Measurements from ENCODE around the gene CPEB3.
A peak's percentile ranks its signal among the peaks of the same experiment; 100 is the strongest.
"Not testable (repeated sequence)": the region's sequence is repeated elsewhere in the genome, so short reads cannot be mapped to it uniquely, and the experiment has no call there.

The CPEB3 gene

DNA sequence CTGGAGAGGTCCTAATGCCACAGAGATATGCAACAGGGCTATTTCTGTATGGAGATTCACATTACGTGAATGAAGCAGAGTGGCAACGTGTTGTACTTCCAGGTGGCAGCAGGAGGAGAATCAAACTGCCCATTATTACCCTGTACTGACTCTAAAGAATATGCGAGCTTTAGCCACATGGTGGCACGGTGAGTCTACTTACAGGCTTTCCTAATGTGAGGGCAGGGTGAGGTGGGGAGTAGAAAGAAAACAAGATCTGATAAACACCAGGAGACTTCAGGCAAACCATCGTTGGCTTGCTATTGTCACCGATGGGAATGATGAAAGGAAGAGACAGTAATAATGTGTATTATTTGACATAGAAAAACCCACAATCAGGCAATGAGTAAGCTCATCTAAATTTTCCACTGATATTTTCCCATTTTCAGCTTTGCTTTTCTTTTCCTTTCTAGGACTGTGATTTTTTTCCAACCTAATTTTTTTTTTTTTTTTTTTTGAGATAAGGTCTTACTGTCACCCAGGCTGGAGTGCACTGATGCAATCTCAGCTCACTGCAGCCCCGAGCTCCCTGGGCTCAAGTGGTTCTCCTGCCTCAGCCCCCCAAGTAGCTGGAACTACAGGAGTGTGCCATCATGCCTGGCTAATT is 203.0 kb downstream of the CPEB3 start:
- DNase-seq = peak; percentile 52

DNA sequence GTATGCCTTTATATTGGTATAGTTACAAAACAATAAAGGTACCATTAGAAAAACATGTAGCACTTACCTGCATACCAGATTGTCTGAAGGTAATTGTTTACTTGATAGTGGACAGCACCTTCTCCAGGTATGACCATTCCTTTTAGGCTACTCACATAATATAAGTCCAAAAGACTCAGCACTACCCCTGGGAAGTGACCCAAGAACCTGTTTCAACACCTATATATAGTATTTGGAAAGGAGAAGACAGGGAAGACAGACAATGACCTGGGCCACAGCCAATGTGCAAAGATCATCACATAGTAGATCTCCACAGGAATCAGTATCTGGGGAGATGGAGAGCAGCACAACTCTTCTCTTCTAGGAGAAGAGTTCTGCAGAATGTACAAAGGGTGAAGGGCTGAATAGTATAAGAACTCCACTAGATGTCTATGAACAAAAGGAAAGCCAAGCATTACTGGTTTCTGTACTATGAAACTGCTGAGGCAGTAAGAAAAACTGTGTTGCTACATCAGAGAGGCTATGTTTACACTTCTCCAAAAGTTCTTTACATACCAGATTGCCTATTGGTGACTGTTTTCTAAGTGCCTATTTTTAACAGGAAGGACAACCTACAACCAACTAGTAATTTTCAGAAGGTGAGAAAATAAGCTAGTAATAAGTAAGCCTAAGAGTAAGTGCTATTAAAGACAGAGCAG is 208.1 kb downstream of the CPEB3 start:
- no peak for DNase-seq

DNA sequence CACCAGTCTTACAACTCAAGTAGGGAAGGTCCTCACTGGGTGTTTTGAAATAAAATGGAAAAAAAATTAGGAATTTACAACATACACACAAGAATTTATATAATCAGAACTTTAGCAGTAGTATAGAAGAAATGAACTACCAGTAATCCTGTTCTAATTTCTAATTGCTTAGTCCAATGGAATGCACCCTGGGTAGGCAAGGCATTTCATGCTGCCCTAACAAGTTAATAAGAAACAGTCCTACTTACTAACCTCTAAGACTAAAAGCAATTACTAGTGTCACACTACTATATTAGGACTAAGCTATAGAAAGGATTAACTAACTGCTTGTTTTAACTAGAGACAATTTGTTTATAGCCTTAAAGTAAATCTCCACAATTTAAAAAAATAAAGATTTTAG is 209.2 kb downstream of the CPEB3 start:
- DNase-seq = no peak

DNA sequence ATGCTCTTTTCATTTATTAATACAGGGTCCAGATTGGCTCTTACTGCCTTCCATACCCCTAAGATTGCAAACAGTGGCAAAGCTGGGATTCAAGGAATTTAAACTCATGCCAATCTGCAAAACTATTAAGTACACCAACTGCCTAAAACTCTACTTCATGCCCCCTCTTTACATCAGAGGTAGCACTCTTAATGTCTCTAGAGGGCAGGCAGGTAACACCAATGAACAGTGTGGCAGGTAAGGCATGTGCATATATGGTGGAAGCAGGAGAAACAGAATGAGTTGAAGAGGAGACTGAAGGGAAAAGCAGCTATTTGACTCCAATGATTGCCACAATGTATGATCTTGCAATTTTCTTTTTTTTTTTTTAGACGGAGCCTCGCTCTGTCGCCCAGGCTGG is 210.6 kb downstream of the CPEB3 start:
- DNase-seq = no peak

DNA sequence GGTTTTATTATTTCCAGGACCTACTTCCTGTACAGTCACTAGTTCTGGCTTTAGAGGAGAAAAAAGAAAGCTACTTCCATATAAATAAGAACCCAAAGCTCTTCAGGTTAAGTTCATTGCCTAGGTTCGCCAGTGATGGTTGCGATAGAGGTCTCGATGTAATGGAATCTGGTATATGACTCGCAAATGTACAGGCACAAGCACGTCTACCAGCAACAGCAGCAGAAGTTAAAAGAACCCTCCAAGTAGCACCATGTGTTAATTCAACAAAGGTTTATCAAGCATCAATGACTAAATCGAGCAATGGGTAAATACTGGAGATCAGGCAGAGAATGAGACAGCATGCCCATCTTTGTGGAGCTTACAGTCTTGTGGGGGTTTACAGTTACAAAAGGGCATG is 211.9 kb downstream of the CPEB3 start:
- no peak for DNase-seq

DNA sequence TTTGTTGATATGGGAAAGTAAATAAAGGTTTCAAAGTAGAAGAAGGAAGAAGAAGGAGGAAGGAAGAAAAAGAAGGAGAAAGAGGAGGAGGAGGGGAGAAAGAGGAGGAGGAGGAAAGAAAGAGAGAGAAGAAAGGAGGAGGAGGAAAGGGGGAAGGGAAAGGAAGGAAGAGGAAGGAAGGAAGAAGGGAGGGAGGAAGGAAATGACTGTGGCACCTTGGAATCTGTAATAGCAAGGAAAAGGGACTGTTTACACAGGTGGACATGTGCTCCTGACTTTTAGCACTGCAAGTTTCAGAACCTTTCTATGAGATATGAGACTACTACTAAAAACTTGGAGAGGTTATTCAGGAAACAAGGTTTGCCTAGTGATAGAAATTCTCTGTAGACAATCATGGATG is 214.2 kb downstream of the CPEB3 start:
- DNase-seq = no peak

DNA sequence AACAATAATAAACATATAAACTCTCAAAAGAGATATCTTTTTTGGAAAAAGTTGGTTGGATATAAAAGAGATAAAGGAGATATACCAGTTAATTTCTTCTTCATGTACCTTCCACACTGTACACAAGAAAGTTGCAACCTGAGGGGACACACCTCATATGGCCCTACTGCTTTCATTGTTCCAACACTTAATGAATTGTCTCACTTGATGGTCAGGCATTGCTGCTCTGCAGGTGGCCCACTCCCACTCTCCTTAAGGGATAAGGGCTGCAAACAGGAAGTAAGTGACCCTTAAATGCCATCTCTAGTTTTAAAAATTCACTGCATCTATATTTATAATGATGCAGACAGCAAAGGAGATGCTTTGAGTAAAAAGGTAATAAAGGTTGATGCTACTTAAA is 215.0 kb downstream of the CPEB3 start:
- no peak for DNase-seq

DNA sequence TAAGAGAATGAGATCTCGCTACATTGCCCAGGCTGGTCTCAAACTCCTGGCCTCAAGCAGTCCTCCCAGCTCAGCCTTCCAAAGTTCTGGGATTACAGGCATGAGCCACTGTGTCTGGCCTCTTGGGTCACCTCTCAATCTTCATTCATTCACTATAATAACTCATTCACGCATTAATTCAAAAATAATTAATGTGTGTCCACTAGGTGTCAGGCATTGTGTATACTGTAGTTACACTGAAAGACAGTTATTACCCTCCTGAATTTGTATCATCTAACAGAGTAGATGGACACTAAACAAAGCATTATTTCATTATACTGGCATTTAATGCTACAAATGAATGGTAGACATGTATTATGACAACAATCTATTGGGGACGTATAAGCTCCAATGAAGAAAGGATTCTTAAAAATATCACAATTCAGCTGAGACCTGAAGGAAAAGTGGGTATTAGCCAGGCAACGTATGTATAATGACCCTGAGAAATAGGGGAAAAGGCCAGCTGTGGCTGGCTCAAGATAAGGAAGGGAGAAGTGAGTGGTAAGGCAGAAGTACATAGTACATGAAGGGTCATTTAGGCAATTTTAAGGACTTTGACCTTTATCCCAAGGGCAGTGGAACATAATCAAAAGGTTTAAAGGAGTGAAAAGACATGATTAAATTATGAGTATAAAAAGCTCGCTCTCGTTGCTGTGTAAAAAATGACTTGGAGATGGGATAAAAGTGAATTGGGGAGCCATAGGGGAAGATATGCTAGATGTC is 216.6 kb downstream of the CPEB3 start:
- no peak for DNase-seq

DNA sequence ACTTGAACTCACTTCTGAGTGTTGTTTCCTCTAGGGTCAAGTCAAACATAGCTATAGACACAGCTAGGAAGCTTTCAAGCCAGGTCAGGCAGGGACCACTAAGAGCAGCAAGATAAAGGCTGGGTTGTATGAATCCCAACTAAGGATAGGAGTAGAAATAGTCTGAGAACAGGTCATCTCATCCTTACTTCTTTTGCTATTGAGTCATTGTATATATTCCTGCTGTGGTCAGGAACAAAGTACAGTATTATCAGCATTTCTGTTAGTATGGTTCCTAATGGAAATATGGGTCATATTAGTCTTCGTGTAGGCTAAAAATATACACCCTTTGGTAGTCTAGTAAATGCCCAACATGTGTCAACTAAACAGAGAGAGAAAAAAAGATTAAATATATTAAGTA is 222.0 kb downstream of the CPEB3 start:
- no peak for DNase-seq

DNA sequence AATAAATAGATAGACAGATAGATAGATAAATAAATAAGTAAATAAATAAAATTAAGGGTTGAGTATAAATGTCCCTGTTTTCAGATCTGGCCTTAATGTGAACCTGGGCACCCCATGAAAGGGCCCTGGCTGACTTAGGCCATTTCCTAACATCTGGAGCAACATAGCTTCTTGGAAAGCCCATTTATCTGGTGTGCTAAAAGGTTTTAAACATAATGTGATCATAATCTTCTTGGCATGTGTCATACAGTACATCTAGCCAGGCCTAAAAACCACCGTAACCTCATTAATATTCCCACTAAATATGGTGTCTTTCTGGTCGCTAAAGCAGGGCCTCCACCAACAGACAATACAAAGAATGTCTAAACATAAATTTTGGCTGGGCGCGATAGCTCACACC is 224.5 kb downstream of the CPEB3 start:
- no peak for DNase-seq

DNA sequence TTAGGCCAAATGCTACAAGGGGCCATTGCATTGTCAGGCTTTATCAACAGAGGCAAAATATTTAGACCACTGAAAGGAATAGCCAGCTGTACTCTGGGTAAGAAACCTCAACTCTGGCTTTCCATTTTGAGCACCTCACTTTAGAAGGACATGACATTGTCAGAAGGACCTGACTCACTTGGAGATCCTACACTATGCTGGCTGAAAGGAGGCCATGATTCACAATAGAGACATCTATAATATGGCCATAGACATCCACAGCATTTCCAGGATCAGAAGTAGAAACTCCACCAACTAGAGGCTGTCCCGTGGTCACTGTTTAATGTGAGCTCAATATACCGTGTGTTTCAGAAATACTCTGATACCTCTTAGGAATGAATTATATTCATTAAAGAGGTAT is 226.4 kb downstream of the CPEB3 start:
- DNase-seq = no peak

DNA sequence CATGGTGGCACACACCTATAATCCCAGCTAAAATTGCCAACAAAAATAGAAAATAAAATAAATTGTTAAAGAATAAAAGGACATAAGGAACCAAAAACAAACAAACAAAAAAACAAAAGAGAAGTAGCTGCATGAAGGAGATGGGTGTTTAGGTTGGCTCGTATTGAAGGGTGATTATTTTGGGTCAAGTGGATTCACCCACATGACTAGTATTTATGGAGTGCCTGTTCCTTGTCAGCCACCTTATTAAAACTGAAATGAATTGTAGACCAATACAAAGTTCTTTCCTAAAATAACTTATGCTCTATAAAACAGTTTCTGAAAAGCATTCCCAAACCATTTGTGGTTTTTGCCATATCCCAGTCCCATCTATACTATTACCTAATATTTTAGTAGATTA is 228.6 kb downstream of the CPEB3 start:
- no peak for DNase-seq

DNA sequence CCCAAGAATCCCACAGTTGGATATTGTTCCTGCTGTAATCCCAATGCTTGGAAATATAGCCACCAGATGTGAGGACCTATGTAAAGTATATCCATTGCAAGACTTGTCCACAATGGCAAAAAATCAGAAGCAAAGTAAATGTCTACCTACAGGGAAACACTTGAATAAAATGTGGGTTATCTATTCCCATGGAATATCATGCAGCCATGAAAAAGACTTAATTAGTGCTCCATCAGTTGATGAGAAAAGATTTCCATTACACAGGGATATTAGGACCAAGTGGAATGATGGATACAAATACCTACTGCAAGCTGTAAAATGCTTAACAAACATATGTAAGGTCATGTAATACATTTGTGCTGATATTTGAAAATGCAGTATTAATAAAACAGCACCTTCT is 236.1 kb downstream of the CPEB3 start:
- no peak for DNase-seq

DNA sequence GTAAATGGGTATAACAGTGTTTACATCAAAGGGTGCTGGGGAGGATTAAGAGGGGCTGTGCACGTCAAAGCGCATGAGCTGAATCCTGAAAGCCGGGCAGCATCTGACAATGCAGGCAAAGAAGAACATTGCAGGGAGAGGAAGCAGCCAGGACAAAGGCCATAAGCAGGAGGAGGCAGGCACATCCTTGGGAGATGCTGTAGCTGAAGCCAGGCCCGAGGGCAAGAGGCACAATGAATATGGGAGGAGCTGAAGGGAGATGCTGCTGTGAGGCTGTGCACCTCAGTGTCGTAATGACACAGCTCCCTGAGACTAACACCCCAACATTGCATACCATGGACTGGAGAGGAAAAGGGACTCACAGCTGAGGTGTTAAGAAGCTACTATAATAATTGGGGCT is 238.1 kb downstream of the CPEB3 start:
- DNase-seq = no peak

DNA sequence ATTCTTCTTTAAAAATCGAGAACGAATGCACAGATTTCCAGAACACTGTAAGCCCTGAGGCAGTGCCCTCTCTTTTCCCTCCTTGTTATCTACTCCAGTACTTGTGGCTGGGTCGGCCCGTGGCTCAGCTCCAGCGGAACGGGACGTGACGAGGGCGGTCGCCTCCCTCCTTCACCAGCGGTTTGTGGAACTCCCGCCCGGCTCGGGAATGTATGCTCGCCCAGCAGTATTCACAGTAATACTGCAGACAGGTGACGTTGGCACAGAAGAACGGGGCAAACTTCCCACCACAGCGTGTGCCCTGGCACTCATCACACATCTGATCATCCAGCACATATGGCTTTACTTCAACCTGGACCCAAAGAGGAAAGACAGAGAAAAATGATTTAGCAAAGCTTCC is 238.8 kb downstream of the CPEB3 start:
- DNase-seq = no peak

DNA sequence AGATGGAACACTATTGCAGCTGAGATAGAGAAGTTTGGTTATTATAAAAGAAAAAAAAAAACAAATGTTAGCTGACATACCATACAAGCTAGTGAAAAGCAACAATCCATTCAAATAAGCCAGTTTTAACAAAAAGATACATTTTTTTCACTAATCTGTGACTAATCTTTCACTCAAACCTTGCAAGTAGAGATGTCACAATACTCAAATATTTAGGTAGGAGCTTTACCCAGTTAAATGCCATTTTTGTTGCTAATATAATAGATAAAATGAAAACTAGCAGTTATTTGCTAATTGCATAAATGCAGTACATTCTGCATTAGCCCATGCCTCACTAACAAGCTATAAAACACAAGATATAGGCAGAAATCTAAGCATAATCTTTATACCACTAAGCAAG is 243.7 kb downstream of the CPEB3 start:
- no peak for DNase-seq

DNA sequence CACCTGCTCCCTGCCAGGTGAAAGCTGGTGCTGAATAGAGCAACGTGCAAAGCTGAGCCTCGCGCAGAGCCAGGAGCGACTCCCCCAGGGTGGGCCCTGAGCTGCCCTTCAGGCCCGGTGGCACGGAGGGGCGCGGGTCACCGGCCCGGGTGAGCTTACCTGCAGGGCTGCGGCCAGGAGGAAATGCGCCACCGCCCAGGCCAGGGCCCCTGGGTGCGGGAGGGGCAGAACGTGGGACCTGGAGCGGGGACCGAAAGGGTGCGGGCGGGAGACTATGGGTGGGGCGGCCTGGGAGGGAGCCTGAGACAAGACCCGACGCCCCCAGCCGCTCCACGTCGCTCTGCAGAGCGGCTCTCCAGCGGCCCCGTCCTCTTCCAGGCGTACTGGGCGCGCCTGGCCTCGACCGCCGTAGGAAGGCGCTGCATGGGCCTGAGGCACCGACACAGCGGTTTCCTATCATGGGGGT is 245.2 kb downstream of the CPEB3 start:
- DNase-seq = no peak

DNA sequence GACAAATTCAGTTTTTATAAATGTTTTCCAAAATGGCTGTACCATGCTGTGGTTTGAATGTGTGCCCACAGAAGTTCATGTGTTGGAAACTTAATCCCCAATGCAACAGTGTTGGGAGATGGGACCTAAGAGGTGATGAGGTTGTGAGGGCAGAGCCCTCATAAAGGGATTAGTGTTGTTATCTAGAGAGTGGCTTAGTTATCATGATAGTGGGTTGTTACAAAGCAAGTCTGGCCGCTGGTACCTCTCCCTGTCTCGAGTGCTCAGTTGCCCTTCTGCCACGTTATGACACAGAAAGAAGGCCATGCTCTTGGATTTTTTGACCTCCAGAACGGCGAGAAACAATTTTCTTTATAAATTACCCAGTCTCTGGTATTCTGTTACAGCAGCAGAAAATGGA is 248.3 kb downstream of the CPEB3 start:
- no peak for DNase-seq

DNA sequence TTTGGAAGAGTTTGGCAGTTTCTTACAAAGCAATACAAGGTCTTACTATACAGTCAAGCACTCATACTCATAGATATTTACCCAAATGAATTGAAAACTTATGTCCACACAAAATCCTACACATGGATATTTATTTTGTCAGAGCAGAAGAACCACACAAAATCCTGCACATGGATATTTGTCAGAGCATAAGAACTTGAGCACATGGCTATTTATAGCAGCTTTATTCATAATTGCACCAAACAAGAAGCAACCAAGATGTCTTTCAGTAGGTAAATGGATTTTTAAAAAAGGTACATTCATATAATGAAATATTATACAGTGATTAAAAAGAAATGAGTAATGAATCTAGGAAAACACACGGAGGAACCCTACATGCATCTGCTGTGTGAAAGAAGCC is 251.9 kb downstream of the CPEB3 start:
- DNase-seq = no peak

DNA sequence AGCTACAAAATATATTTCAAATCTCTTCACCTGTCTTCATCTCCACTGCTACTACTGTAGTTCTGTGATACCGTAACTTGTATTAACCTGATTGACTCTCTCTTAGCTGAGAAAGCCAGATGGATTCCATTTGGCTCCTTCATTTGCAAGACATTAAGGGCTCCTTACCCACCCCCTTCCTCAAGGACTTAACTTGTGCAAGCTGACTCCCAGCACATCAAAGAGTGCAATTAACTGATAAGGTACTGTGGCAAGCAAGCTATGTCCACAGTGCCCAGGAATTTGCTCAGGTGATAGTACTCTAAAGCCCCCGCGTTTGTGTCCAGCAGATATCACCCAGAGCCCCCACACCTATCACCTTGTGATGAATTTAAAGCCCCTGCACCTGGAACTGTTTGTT is 257.8 kb downstream of the CPEB3 start:
- not testable (repeated sequence) for DNase-seq

DNA sequence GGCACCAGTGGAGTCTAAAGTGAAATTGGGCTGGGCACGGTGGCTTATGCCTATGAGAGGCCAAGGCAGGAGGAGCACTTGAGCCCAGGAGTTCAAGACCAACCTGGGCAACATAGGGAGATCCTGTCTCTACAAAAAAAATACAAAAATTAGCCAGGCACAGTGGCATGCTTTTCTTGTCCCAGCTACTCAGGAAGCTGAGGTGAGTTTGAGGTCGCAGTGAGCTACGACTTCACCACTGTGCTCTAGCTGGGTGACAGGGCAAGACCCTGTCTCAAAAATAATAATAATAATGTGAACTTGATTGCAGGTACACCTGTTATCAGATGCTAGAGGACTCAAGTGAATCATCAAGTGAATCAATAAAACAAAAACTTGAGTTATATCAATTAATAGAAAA is 259.3 kb downstream of the CPEB3 start:
- no peak for DNase-seq

DNA sequence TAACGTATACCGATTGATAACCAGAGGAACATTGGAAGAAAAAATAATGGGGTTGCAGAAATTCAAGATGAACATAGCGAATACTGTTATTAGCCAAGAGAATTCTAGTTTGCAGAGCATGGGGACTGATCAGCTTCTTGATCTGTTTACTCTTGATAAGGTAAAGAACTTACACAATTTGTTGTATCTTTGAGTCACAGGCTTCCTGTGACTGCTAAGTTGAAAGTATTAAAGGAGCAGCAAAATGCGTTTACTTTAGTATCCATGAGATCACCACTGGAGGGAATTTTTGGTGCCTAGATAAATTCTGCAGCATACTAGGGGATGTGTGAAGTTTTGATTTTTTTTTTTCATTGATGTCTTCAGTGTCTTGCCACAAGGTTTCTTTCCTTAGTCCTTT is 263.7 kb downstream of the CPEB3 start:
- DNase-seq = no peak

DNA sequence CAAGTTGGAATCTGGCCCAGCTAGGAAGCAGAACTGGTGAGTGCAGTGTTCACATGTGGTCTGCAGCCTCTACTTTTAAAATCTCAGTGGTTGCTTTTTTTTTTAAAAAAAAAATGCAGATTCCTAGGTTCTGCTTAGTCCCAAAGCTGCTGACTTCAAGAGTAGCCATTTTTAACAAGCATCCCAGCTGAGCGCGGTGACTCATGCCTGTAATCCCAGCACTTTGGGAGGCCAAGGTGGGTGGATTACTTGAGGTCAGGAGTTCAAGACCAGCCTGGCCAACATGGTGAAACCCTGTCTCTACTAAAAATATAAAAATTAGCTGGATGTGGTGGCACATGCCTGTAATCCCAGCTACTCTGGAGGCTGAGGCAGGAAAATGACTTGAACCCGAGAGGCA is 265.5 kb downstream of the CPEB3 start:
- not testable (repeated sequence) for DNase-seq

DNA sequence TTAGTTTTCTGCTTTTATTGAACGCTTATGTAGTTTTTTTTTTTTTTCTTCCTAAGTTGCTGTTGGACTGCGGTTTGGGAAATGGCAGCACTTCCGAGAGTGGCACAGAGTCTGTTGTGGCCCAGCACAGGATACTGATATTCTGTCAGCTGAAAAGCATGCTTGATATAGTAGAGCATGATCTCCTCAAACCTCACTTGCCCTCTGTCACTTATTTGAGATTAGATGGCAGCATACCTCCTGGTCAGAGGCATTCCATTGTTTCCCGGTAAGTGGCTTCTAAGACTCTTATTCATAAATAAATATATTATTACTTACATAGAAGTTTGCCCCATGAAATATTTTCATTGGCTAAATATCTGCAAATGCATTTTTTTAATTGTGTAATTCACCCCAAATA is 266.2 kb downstream of the CPEB3 start:
- no peak for DNase-seq
